Mesendoderm (in vitro differentiated cells): ENCODE measurements around the gene MTFR1L.

ENCODE experiments used
- DNase-seq: peaks from one replicate; pipeline ENCODE4 v3.0.0; 2013
- H2AK5ac ChIP-seq: 2 replicates; pipeline ENCODE4 v1.6.1; 2013; ENCODE audit warnings: low read length, inconsistent platforms
- H2BK120ac ChIP-seq: 2 replicates; pipeline ENCODE4 v1.6.1; 2013; ENCODE audit warnings: low read depth, mild to moderate bottlenecking, low read length, moderate library complexity, mixed read lengths
- H2BK15ac ChIP-seq: replicated peaks from 2 replicates; pipeline ENCODE4 v1.6.1; 2013; ENCODE audit warnings: low read depth, mild to moderate bottlenecking, moderate library complexity
- H2BK5ac ChIP-seq: 2 replicates; pipeline ENCODE4 v1.6.1; 2013; ENCODE audit warnings: low read length, inconsistent platforms
- H3K18ac ChIP-seq: 2 replicates; pipeline ENCODE4 v1.6.1; 2013; ENCODE audit warnings: mild to moderate bottlenecking, low read length, mixed read lengths
- H3K23ac ChIP-seq: one replicate; pipeline ENCODE4 v1.6.1; 2013; ENCODE audit warnings: low read length
- H3K27ac ChIP-seq: 2 replicates; pipeline ENCODE4 v1.5.1; 2013; ENCODE audit warnings: low read depth, mild to moderate bottlenecking, inconsistent platforms, low read length, moderate library complexity
- H3K27me3 ChIP-seq: 2 replicates; pipeline ENCODE4 v1.6.1; 2013; ENCODE audit warnings: low read length, control low read depth, mild to moderate bottlenecking, inconsistent platforms; ENCODE audit not compliant: insufficient read depth, poor library complexity
- H3K36me3 ChIP-seq: 2 replicates; pipeline ENCODE4 v1.6.1; 2013; ENCODE audit warnings: low read length, inconsistent platforms; ENCODE audit not compliant: control insufficient read depth, insufficient read depth
- H3K4ac ChIP-seq: one replicate; pipeline ENCODE4 v1.6.1; 2013; ENCODE audit warnings: low read depth, mild to moderate bottlenecking, low read length, moderate library complexity
- H3K4me1 ChIP-seq: 2 replicates; pipeline ENCODE4 v1.6.1; 2013; ENCODE audit warnings: low read depth, low read length, inconsistent platforms; ENCODE audit not compliant: control insufficient read depth
- H3K4me2 ChIP-seq: 2 replicates; pipeline ENCODE4 v1.6.1; 2013; ENCODE audit warnings: low read length
- H3K4me3 ChIP-seq: 2 replicates; pipeline ENCODE4 v1.5.1; 2013; ENCODE audit warnings: mild to moderate bottlenecking, low read length
- H3K56ac ChIP-seq: one replicate; pipeline ENCODE4 v1.6.1; 2013; ENCODE audit warnings: low read length
- H3K79me1 ChIP-seq: 2 replicates; pipeline ENCODE4 v1.6.1; 2013; ENCODE audit warnings: low read length, inconsistent platforms
- H3K79me2 ChIP-seq: 2 replicates; pipeline ENCODE4 v1.6.1; 2013; ENCODE audit warnings: mild to moderate bottlenecking, low read length; ENCODE audit not compliant: control insufficient read depth, insufficient read depth
- H3K9ac ChIP-seq: 2 replicates; pipeline ENCODE4 v1.6.1; 2013; ENCODE audit warnings: low read length, inconsistent platforms
- H4K5ac ChIP-seq: one replicate; pipeline ENCODE4 v1.6.1; 2013; ENCODE audit warnings: low read length
- H4K8ac ChIP-seq: one replicate; pipeline ENCODE4 v1.6.1; 2013; ENCODE audit warnings: low read depth, mild to moderate bottlenecking, control low read depth, low read length, moderate library complexity
- WGBS: extraction: QIAGEN DNeasy Blood & Tissue Kit; methylation state at CpG from one replicate; pipeline ENCODE4 v1.1.7; 2013; ENCODE audit warnings: low lambda C conversion rate, missing lambda C conversion rate; ENCODE audit not compliant: insufficient coverage; ENCODE audit errors: extremely low coverage; 5-methylcytosine and 5-hydroxymethylcytosine counted together

The MTFR1L gene

GRCh38 chr1:25780318-25781129, 39.2 kb upstream of the MTFR1L start:
- no peak overlapping the region for H3K4me3 ChIP-seq
- peak overlapping the region; percentile 24 for H3K23ac ChIP-seq
- no peak overlapping the region for H4K5ac ChIP-seq
- H2BK5ac ChIP-seq: no peak overlapping the region
- no peak overlapping the region for H3K27ac ChIP-seq
- H3K56ac ChIP-seq: peak overlapping the region; percentile 67
- no peaks in the 10 kb centered on the region for H3K79me1 ChIP-seq
- H3K4ac ChIP-seq: no peak overlapping the region
- H3K4me2 ChIP-seq: no peak overlapping the region
- no peak overlapping the region for H2BK120ac ChIP-seq
- H3K9ac ChIP-seq: peak overlapping the region; percentile 44
- no peaks in the 10 kb centered on the region for H3K36me3 ChIP-seq
- no peak overlapping the region for H2BK15ac ChIP-seq
- DNase-seq: peak; percentile 91
- no peak overlapping the region for H4K8ac ChIP-seq
- no peak overlapping the region for H3K18ac ChIP-seq
- WGBS: no CpG with 5 or more reads among the region's 14 CpGs
- no peaks in the 10 kb centered on the region for H3K79me2 ChIP-seq
- peaks cover 10% of the 10 kb centered on the region for H3K4me1 ChIP-seq
- no peaks in the 10 kb centered on the region for H3K27me3 ChIP-seq
- H2AK5ac ChIP-seq: peak overlapping the region; percentile 62

DNA sequence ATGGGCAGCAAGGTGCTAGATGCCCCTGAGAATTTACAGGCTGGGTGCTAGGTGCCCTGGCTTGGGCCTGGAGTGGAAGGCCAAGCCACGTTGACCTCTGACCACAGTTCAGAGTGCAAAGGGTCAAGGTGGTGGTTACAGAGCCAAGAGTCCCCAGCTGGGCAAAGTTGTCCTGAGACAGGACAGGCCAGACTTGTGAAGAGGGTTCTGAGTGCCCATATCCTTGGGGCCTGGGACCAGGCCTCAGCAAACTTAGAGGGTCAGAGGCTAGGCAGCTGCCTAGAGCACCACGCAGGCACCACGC, 38.7 kb upstream of the MTFR1L start:
- H3K18ac ChIP-seq: no peak overlapping the region
- WGBS: no CpG with 5 or more reads among the region's 3 CpGs
- no peak overlapping the region for H3K4me3 ChIP-seq
- no peak overlapping the region for H4K5ac ChIP-seq
- H2BK5ac ChIP-seq: no peak overlapping the region
- no peak for DNase-seq
- no peaks in the 10 kb centered on the region for H3K79me2 ChIP-seq
- no peaks in the 10 kb centered on the region for H3K36me3 ChIP-seq
- no peak overlapping the region for H3K4ac ChIP-seq
- peak overlapping the region; percentile 24 for H3K23ac ChIP-seq
- H2AK5ac ChIP-seq: peak overlapping the region; percentile 62
- peaks cover 10% of the 10 kb centered on the region for H3K4me1 ChIP-seq
- H3K27ac ChIP-seq: no peak overlapping the region
- no peak overlapping the region for H2BK15ac ChIP-seq
- H2BK120ac ChIP-seq: no peak overlapping the region
- no peaks in the 10 kb centered on the region for H3K27me3 ChIP-seq
- peak overlapping the region; percentile 67 for H3K56ac ChIP-seq
- H3K79me1 ChIP-seq: no peaks in the 10 kb centered on the region
- no peak overlapping the region for H3K4me2 ChIP-seq
- no peak overlapping the region for H3K9ac ChIP-seq
- no peak overlapping the region for H4K8ac ChIP-seq

GRCh38 chr1:25782608-25783201, 37.0 kb upstream of the MTFR1L start:
- Histone ChIP-seq H2AK5ac (no peak overlapping the region), H4K5ac (no peak overlapping the region)
- WGBS: no CpG with 5 or more reads among the region's 18 CpGs

DNA sequence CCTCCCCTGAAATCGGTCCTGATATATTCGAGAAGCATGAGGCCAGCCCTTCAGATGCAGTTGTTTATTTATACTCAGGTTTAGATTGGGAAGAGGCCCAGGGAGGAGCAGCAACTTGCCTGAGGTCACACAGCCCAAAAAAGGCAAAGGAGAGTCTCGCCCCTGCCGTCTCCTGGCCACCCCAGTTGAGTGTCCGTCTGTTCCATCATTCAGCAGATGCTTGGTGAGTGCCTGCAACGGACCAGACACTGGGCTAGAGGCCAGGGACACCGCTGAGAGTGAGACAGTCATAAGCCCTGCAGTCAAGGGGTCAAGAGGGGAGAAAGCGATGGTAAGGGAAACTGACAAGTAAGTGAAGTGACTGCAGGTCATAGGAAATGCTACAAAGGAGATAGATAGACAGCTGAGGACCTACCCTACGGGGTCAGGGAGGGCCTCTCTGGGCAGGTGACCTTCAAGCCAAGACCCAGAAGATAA, 35.1 kb upstream of the MTFR1L start:
- H3K56ac ChIP-seq: no peak overlapping the region

More at GRCh38 chr1:25782608-25783201, 37.0 kb upstream of the MTFR1L start:
- no peaks in the 10 kb centered on the region for H3K36me3 ChIP-seq
- H2BK15ac ChIP-seq: no peak overlapping the region
- H3K9ac ChIP-seq: no peak overlapping the region
- H3K4me1 ChIP-seq: peaks cover 10% of the 10 kb centered on the region
- no peak overlapping the region for H3K27ac ChIP-seq
- no peak overlapping the region for H2BK5ac ChIP-seq
- no peaks in the 10 kb centered on the region for H3K79me1 ChIP-seq
- no peak for DNase-seq
- no peak overlapping the region for H3K23ac ChIP-seq
- H3K27me3 ChIP-seq: no peaks in the 10 kb centered on the region
- H3K4me2 ChIP-seq: no peak overlapping the region
- no peak overlapping the region for H3K18ac ChIP-seq
- no peak overlapping the region for H4K8ac ChIP-seq
- H3K4ac ChIP-seq: no peak overlapping the region
- H3K4me3 ChIP-seq: no peak overlapping the region
- H3K56ac ChIP-seq: no peak overlapping the region
- no peaks in the 10 kb centered on the region for H3K79me2 ChIP-seq
- H2BK120ac ChIP-seq: no peak overlapping the region

DNA sequence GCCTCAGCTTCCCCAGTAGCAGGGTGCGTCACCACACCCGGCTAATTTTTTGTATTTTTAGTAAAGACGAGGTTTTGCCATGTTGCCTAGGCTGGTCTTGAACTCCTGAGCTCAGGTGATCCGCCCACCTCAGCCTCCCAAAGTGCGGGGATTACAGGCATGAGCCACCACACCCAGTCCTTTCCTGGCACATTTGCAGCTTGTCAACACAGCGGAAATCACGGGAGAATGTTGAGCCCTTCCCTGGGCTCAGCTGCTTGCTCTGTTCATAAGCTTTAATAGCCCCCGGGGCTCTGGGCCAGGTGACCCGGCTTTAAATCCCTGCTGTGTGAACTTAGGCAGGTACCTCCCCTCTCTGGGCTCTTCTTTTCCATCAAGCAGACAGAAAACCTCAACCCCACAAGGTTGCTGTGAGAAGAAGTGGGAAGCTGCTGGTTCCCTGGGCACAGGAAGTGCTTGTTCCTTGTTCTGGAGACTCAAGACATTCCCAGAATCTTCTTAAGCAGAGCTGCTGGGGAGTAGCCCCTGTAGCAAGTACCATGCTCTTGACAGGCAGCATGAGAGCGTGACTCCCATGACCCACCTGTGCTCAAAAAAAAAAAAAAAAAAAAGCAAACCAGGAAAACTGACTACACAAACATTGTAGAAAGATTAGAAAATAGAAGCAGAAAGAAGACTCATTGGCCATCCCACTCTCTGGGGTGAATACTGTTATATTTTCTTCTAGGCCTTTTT, 34.3 kb upstream of the MTFR1L start:
- Histone ChIP-seq H3K23ac (no peak overlapping the region), H3K18ac (no peak overlapping the region), H3K79me1 (no peaks in the 10 kb centered on the region), H3K79me2 (no peaks in the 10 kb centered on the region), H2BK5ac (no peak overlapping the region), H4K5ac (no peak overlapping the region), H3K27me3 (no peaks in the 10 kb centered on the region), H3K4me1 (peaks cover 6% of the 10 kb centered on the region), H2BK15ac (no peak overlapping the region), H3K4me3 (no peak overlapping the region), H3K4ac (no peak overlapping the region), H2AK5ac (no peak overlapping the region), H3K27ac (no peak overlapping the region), H3K56ac (no peak overlapping the region), H2BK120ac (no peak overlapping the region), H3K9ac (no peak overlapping the region), H3K36me3 (no peaks in the 10 kb centered on the region), H4K8ac (no peak overlapping the region), H3K4me2 (no peak overlapping the region)
- no peak for DNase-seq
- WGBS: no CpG with 5 or more reads among the region's 10 CpGs

More for the DNA sequence above, 35.1 kb upstream of the MTFR1L start:
- Histone ChIP-seq H2BK5ac (no peak overlapping the region), H3K79me2 (no peaks in the 10 kb centered on the region), H2BK15ac (no peak overlapping the region), H3K23ac (no peak overlapping the region), H3K4me1 (peaks cover 10% of the 10 kb centered on the region), H3K79me1 (no peaks in the 10 kb centered on the region), H4K5ac (no peak overlapping the region), H2BK120ac (no peak overlapping the region), H3K4me3 (no peak overlapping the region), H3K4me2 (no peak overlapping the region), H3K27me3 (no peaks in the 10 kb centered on the region), H4K8ac (no peak overlapping the region), H3K36me3 (no peaks in the 10 kb centered on the region), H3K9ac (no peak overlapping the region), H3K27ac (no peak overlapping the region), H2AK5ac (no peak overlapping the region), H3K4ac (no peak overlapping the region), H3K18ac (no peak overlapping the region)
- WGBS: no CpG with 5 or more reads among the region's 9 CpGs
- no peak for DNase-seq
